HG03442 (cell line): ENCODE results near the gene CNR2.
"Not testable (repeated sequence)": the region's sequence is repeated elsewhere in the genome, so short reads cannot be mapped to it uniquely, and the experiment has no call there.

Experiments
- ATAC-seq: cut with Tn5 transposase; IDR thresholded peaks from one replicate; pipeline ENCODE4 v1.9.1; 2021; ENCODE audit warnings: mild to moderate bottlenecking, moderate library complexity; ENCODE audit not compliant: unreplicated experiment

Gene CNR2

DNA sequence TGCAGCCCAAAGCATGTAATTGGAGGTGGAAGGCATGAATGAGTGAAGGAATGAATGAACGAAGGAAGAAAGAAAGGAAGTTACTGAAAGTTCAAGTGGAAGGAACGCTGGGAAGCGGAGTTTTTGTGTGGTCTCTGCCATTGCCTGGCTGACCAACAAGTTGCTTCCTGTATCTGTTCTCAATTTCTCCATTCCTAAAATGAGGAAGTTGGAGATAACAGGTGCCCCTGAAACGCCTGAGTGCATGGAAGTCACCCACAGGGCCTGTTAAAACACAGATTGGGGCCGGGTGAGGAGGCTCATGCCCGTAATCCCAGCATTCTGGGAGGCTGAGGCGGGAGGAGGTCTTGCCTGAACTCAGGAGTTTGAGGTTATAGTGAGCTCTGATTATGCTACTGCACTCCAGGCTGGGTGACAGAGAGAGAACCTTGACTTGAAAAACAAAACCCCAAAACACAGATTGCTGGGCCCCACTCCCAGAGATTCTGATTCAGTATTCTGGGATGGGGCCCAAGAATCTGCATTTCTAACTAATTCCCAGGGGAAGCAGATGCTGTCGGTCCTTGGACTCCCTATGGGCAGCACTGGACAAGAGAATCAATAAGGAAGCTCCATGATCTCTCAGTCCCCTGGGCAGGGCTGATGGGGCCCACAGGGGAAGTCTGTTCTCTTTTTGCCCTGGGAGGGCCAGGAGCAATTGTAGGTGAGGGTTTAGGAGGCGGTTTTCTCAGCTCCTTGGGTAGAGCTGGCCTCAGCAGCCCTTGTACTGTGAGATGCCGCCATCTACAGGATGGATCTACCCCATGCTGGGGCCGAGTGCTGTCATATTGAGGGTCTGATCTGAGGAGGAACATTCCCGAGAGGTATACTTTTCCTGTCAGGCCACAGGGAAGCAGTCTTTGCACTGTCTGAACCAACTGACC is 3.3 kb upstream of the CNR2 start:
- ATAC-seq: peak; percentile 68

- ATAC-seq: no peak
These were observed 2.3 kb upstream of the CNR2 start for GRCh38 chr1:23915466-23915865.

DNA sequence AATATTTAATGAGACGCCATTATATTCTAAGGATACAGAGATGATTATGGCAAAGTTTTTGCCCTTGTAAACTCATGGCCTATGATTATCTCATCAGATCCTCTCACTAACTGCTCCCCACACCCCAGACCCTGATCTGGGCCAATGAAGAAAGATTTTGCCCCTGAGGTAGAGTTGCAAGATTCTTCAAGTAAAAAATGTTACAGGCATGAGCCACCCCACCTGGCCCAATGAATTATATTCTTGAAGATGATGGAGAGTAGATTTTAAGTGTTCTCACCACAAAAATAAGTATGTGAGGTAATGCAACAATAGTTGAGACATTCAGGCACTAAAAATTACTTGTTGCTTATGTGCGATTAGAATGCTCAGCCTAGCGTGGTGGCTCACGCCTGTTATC is 1.8 kb upstream of the CNR2 start:
- ATAC-seq: no peak

- ATAC-seq: no peak
These were observed 1.2 kb downstream of the CNR2 start for GRCh38 chr1:23911921-23912320.

DNA sequence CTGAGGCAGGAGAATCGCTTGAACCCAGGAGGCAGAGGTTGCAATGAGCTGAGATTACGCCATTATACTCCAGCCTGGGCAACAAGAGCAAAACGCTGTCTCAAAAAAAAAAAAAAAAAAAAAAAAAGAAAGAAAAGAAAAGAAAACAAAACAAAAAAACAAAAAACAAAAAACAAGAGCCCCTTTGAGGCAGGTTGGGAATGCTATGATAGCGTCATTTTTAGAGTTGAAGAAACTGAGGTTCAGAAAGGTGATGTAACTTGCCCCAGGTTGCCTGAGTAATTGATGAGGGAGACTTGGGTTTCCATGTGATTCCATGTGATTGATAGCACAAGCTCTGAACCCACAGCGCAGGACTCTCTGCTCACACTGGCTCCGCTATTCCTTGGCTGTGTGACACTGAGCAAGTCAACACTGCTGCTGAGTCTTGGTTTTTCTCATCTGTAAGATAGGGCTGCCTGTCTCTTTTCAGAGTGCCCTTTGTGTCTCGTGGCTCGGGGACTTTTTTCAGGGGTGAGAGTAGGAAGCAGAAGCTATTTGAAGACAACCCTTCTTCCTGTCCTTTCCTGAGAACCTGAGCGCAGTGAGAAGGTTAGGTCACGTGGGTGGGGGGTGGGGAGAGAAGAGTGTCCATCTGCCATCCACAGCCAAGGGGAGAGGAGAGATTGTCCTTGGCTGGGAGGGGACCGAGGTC is 2.5 kb downstream of the CNR2 start:
- no peak for ATAC-seq

- ATAC-seq: no peak
These were observed 3.0 kb downstream of the CNR2 start for GRCh38 chr1:23910144-23910543.

DNA sequence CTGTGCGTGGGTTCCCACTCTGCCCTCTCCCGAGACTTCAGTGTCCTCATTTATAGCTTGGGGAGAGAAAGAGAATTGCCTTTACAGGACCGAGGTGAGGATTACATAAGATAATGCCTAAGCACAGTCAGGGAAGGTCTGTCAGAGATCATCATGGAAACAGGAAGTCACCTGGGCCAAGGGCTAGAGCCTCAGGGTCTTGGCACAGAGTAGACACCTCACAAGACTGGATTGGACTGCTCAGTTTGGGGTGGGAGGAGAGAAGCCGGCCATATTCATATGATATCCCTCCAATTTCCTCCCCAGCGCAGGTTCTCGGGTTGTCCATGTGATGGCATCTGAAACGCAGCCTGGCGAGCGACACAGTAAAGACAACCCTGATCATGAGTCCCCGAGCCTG is 3.8 kb downstream of the CNR2 start:
- ATAC-seq: no peak

GRCh38 chr1:23908453-23909341 is 4.5 kb downstream of the CNR2 start:
- peak; percentile 24 for ATAC-seq

- no peak for ATAC-seq
These were observed 6.4 kb downstream of the CNR2 start for GRCh38 chr1:23906731-23907130.

- no peak for ATAC-seq
These were observed 7.6 kb downstream of the CNR2 start for GRCh38 chr1:23905461-23906025.

DNA sequence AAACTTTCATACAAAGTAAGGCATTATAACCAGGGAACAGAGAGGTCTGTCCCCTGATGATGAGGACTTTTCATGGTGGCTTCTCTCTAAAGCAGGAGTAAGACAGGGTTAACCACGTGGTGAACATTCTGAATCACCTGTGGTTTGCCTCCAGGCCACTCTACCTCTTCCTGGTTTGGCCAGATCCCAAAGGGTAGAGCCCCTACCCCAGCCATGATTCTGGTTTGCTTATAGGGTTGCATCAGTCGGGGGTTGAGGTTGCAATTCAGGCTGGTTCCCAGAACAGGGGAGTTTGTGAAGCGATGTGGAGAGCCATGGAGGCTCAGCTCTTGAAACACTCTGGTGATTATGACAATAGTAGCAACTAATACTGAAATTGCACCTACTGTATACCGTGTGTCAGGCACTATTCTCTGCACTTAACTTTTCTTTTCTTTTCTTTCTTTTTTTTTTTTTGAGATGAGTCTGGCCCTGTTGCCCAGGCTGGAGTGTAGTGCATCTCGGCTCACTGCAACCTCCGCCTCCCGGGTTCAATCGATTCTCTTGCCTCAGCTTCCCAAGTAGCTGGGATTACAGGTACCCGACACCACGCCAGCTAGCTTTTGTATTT is 8.3 kb downstream of the CNR2 start:
- no peak for ATAC-seq

DNA sequence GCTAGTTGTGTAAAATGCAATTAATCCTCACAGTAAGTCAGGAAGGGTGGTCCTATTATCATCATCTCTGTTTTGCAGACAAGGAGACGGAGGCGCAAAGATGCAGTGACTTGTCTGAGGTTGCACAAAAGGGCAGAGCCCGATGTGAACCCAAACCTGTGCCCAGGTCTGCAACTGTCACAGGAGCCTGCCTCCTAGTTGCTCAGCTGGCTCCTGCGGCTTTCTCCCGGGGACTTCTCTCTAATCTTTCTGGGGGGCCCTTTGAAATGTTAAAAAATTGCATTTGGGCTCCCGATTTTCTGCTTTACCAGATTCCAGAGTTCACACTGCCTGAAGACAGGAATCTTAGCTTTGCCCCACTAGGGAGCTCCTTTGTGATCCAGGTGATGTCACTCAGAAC is 9.4 kb downstream of the CNR2 start:
- ATAC-seq: no peak

- no peak for ATAC-seq
These were observed 10.6 kb downstream of the CNR2 start for GRCh38 chr1:23902321-23903278.

GRCh38 chr1:23900017-23900416 is 13.1 kb downstream of the CNR2 start:
- ATAC-seq: not testable (repeated sequence)

- ATAC-seq: no peak
These were observed 14.1 kb downstream of the CNR2 start for GRCh38 chr1:23899070-23899469.

- no peak for ATAC-seq
These were observed 16.1 kb downstream of the CNR2 start for GRCh38 chr1:23897083-23897482.

- ATAC-seq: no peak
These were observed 16.7 kb downstream of the CNR2 start for GRCh38 chr1:23896491-23896890.

DNA sequence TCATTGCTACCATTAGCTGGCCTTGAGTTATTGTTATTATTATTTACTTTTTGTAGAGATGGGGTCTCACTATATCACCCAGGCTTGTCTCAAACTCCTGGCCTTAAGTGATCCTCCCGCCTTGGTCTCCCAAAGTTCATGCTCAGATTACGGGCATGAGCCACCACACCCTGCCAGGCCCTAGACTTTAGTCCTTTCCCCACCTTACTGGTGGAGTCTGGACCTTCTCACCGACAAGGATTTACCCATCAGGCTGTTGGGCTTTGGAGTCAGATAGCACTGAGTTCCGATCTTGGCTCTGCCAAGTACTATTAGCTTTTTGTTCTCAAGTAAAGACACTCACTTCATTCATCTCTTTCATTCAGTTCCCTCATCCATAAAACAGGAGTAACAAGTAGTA is 17.2 kb downstream of the CNR2 start:
- ATAC-seq: no peak

GRCh38 chr1:23895082-23895481 is 18.1 kb downstream of the CNR2 start:
- ATAC-seq: no peak
